Sigmoid colon (tissue), 7 donors: Measurements from ENCODE around the gene IL3RA. TPM values are rescaled to one million over a fixed set of nuclear protein-coding genes. Genes with fewer than 3 reads are reported as not detected.

Experiments
- DNase-seq: peaks from one replicate; pipeline ENCODE4 v3.0.0-alpha.2; 2019
- H3K27ac ChIP-seq, 4 donors: fragments of 200-600 bp; sonication (generic); one replicate each; pipeline ENCODE4 v1.5.1; 2016 to 2019; ENCODE audit warnings: mild to moderate bottlenecking in 1 of 4
- H3K27me3 ChIP-seq, 3 donors: fragments of 200-600 bp; sonication (generic); one replicate each; pipeline ENCODE4 v1.5.1; 2019; ENCODE audit warnings: mild to moderate bottlenecking in 1 of 3
- H3K36me3 ChIP-seq, 4 donors: fragments of 200-600 bp; sonication (generic); one replicate each; pipeline ENCODE4 v1.5.1; 2016 to 2019
- H3K4me1 ChIP-seq, 4 donors: fragments of 200-600 bp; sonication (generic); one replicate each; pipeline ENCODE4 v1.5.1; 2017 to 2019
- H3K4me3 ChIP-seq, 4 donors: fragments of 200-600 bp; sonication (generic); one replicate each; pipeline ENCODE4 v1.5.1; 2017 to 2019; ENCODE audit warnings: mild to moderate bottlenecking in 2 of 4, moderate library complexity in 1 of 4
- H3K9me3 ChIP-seq, 4 donors: fragments of 200-600 bp in 3 of 4; sonication (generic) in 3 of 4; one replicate each; pipeline versions ENCODE4 v1.5.1 to v1.6.1; 2013 to 2019
- EP300 ChIP-seq, 4 donors: sonication (generic); formaldehyde crosslinking; IDR thresholded peaks; one replicate each; pipeline ENCODE4 v1.6.1; 2017; ENCODE audit warnings: antibody characterized with exemption in 4 of 4
- POLR2A ChIP-seq, 2 donors: fragments of 450-650 bp; IDR thresholded peaks; one replicate each; pipeline ENCODE4 v1.6.1; 2016; ENCODE audit warnings: antibody characterized with exemption in 2 of 2, mild to moderate bottlenecking in 2 of 2, moderate library complexity in 2 of 2
- POLR2AphosphoS5 ChIP-seq, 4 donors: sonication (generic); formaldehyde crosslinking; IDR thresholded peaks; one replicate each; pipeline ENCODE4 v1.6.1; 2017; ENCODE audit warnings: antibody characterized with exemption in 4 of 4
- WGBS, 2 donors: extraction: QIAGEN DNeasy Blood & Tissue Kit; methylation state at CpG; one replicate each; pipeline ENCODE4 v1.1.7; 2013; 5-methylcytosine and 5-hydroxymethylcytosine counted together
- intact Hi-C: fragments of 100-400 bp; cut with DNase I; formaldehyde crosslinking; loops from one replicate; pipeline ENCODE4 v1.15.1; 2023
- polyA plus RNA-seq, 3 donors: library from polyadenylated mRNA; stranded (reverse); fragments of 200-250 nt; gene quantifications; one replicate each; pipeline ENCODE4 v1.2.3, GENCODE V29; 2013
- total RNA-seq, 4 donors: library from RNA; depleted of rRNA; stranded (reverse); fragments of >200 nt; gene quantifications; one replicate each; pipeline ENCODE4 v1.1.0, GENCODE V29; 2016
- TF ChIP-seq, protein P1 (sequence below), 4 experiments: fragments of 450-650 bp in 3 of 4; fragments of 200-600 bp in 1 of 4; IDR thresholded peaks; one replicate each; pipeline ENCODE4 v1.5.1; 2016 to 2019; ENCODE audit warnings: antibody characterized with exemption in 4 of 4, mild to moderate bottlenecking in 3 of 4, moderate library complexity in 2 of 4
- donor health status: healthy with polysubstance abuse.
- donor health status: Bipolar disorder and iron deficiency.
- donor health status: healthy.

The IL3RA gene
- 1 to 10 TPM; 2.8 to 8.3 (median 6.2) TPM for total RNA-seq
- 10 to 100 TPM in 1 of 3 donors, 1 to 10 TPM in 2; 1.2 to 13.4 (median 3.7) TPM for polyA plus RNA-seq

DNA sequence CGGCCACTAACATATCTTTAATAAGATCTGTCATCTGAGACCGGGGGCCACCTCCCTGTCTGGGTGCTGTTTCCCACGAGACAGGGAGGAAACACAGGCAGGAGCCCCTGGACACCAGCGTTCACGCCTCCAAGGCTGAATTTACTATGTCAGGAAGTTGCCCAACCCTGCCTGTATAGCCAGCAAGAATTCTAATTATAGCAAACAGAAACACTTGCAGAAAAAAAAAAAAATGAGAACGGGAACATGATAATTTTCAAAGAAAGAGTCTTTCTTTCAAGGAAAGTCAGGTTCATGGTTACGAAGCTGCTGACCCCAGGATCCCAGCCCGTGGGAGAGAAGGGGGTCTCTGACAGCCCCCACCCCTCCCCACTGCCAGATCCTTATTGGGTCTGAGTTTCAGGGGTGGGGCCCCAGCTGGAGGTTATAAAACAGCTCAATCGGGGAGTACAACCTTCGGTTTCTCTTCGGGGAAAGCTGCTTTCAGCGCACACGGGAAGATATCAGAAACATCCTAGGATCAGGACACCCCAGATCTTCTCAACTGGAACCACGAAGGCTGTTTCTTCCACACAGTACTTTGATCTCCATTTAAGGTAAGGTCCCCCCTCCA, at the start of gene IL3RA:
Gene IL3RA, plus strand, starts transcription at position 455 of the 613 bp plus-strand sequence. CDS start 4,981 bp downstream, outside the sequence.
- Histone ChIP-seq H3K9me3 (peaks cover 0 to 5% (median 0%) of the 10 kb centered on the region in 4 donors), H3K27ac (peak within 1 kb of the TSS; percentile 63 to 76 (median 73)), H3K4me3 (peak within 1 kb of the TSS; percentile 34 to 60 (median 51)), H3K4me1 (no peaks in the 10 kb centered on the region), H3K27me3 (no peaks in the 10 kb centered on the region), H3K36me3 (peaks cover 0 to 3% (median 0%) of the 10 kb centered on the region in 4 donors)
- intact Hi-C loops: no loop called here
- WGBS, 2 donors: 5 to 8% methylated on average over 14 of the region's 14 CpGs
- TF ChIP-seq EP300 (IDR thresholded peaks at IDR 0.05) (peak in 1 of 4 donors; percentile 18), POLR2AphosphoS5 (IDR thresholded peaks at IDR 0.05) (peak in 3 of 4 donors; percentile 48 to 57 (median 56)), POLR2A (IDR thresholded peaks at IDR 0.05) (no peak)
- DNase-seq: peak; percentile 78

DNA sequence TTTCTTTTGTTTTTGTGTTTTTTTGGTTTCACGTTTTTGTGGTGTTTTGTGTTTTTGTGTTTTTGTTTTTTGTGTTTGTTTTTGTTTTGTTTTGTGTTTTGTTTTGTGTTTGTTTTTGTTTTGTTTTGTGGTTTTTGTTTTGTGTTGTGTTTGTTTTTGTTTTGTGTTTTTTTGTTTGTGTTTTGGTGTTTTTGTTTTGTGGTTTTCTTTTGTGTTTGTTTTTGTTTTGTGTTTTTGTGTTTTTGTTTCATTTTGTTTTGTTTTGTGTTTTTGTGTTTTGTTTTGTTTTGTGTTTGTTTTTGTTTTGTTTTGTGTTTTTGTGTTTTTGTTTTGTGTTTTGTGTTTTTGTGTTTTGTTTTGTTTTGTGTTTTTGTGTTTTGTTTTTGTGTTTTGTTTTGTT, 47.0 kb upstream of the IL3RA start:
- Histone ChIP-seq H3K27ac (no peak overlapping the region), H3K36me3 (no peaks in the 10 kb centered on the region), H3K4me1 (no peaks in the 10 kb centered on the region), H3K9me3 (no peaks in the 10 kb centered on the region), H3K27me3 (no peaks in the 10 kb centered on the region), H3K4me3 (no peak overlapping the region)
- DNase-seq: no peak
- intact Hi-C loops: no loop called here
- WGBS, 2 donors: 79 to 96% methylated on average over 1 of the region's 1 CpG
- TF ChIP-seq EP300 (IDR thresholded peaks at IDR 0.05) (no peak), POLR2A (IDR thresholded peaks at IDR 0.05) (no peak), POLR2AphosphoS5 (IDR thresholded peaks at IDR 0.05) (no peak)
- TF ChIP-seq, protein P1, sequence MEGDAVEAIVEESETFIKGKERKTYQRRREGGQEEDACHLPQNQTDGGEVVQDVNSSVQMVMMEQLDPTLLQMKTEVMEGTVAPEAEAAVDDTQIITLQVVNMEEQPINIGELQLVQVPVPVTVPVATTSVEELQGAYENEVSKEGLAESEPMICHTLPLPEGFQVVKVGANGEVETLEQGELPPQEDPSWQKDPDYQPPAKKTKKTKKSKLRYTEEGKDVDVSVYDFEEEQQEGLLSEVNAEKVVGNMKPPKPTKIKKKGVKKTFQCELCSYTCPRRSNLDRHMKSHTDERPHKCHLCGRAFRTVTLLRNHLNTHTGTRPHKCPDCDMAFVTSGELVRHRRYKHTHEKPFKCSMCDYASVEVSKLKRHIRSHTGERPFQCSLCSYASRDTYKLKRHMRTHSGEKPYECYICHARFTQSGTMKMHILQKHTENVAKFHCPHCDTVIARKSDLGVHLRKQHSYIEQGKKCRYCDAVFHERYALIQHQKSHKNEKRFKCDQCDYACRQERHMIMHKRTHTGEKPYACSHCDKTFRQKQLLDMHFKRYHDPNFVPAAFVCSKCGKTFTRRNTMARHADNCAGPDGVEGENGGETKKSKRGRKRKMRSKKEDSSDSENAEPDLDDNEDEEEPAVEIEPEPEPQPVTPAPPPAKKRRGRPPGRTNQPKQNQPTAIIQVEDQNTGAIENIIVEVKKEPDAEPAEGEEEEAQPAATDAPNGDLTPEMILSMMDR (IDR thresholded peaks at IDR 0.05): no peak

DNA sequence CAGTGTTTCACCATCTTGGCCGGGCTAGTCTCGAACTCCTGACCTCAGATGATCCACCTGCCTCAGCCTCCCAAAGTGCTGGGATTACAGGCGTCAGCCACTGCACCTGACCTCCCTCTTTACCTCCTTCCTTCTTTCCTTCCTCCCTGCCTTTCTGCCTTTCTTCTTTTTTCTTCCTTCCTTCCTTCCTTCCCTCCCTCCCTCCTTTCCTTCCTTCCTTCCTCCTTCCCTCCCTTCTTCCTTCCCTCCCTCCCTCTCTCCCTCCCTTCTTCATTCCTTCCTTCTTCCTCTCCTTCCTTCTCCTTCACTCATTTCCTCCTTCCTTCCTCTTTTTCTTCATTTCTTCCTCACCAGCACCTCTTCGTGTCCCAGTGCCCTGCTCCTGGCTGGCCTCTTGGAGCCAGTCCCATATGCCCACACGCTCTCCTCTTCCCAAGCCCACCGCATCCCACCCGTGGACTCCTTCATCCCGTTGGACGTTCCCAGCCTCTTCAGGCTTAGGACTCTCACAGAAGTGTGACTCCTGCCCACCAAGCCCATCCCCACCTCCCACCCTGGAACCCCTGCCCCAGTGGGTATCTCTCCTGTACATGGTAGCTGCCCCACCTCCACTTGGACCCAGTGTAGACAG, 45.4 kb upstream of the IL3RA start:
- H3K27ac ChIP-seq: no peak overlapping the region
- H3K4me1 ChIP-seq: no peaks in the 10 kb centered on the region
- intact Hi-C loops: no loop called here
- no peak for TF ChIP-seq POLR2A (IDR thresholded peaks at IDR 0.05)
- no peak for TF ChIP-seq EP300 (IDR thresholded peaks at IDR 0.05)
- TF ChIP-seq, protein P1 (IDR thresholded peaks at IDR 0.05): no peak
- TF ChIP-seq POLR2AphosphoS5 (IDR thresholded peaks at IDR 0.05): no peak
- H3K9me3 ChIP-seq: no peaks in the 10 kb centered on the region
- no peak overlapping the region for H3K4me3 ChIP-seq
- DNase-seq: no peak
- WGBS, 2 donors: 90 to 92% methylated on average over 9 of the region's 9 CpGs
- no peaks in the 10 kb centered on the region for H3K27me3 ChIP-seq
- H3K36me3 ChIP-seq: no peaks in the 10 kb centered on the region

DNA sequence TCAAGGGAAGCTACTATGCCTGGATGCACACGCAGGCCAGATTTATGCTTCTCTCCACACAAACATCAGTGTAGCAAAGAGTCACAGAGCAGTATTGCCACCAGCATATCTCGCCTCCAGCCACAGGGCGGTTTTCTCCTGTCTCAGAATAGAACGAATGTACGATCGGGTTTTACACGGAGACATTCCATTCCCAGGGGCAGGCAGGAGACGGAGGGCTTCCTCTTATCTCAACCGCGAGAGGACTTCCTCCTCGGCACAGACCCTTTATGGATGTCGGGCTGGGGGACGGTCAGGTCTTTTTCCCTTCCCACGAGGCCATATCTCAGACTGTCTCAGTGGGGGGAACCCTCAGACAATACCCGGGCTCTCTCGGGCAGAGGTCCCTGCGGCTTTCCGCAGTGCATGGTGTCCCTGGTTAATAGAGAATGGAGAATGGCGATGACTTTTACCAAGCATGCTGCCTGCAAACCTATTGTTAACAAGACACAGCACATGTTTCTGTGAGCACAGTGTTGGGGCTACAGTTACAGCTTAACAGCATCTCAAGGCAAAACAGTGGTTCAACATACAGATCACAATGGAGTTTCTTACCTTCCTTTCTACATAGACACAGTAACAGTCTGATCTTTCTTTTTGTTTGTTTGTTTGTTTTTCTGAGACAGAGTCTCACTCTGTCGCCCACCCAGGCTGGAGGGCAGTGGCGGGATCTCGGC, 43.9 kb upstream of the IL3RA start:
- TF ChIP-seq EP300 (IDR thresholded peaks at IDR 0.05) (no peak), POLR2AphosphoS5 (IDR thresholded peaks at IDR 0.05) (no peak), POLR2A (IDR thresholded peaks at IDR 0.05) (no peak)
- TF ChIP-seq, protein P1 (IDR thresholded peaks at IDR 0.05): no peak
- no peak overlapping the region for H3K4me3 ChIP-seq
- no peaks in the 10 kb centered on the region for H3K36me3 ChIP-seq
- intact Hi-C loops: no loop called here
- H3K9me3 ChIP-seq: no peaks in the 10 kb centered on the region
- no peaks in the 10 kb centered on the region for H3K4me1 ChIP-seq
- WGBS, 2 donors: 30 to 48% methylated on average over 22 of the region's 22 CpGs
- DNase-seq: no peak
- H3K27me3 ChIP-seq: no peaks in the 10 kb centered on the region
- no peak overlapping the region for H3K27ac ChIP-seq
